Keratinocyte (primary cell): ENCODE data around the gene MYT1.

ENCODE experiments used
- CTCF ChIP-seq, 3 experiments: IDR thresholded peaks in 1 of 3; conservative IDR thresholded peaks in 1 of 3; optimal IDR thresholded peaks in 1 of 3; 2 replicates in 2 of 3; 3 replicates in 1 of 3; pipeline versions ENCODE3 to v1.5.1; 2011; ENCODE audit warnings: low read length in 3 of 3, mild to moderate bottlenecking in 3 of 3, moderate library complexity in 2 of 3, control low read depth in 1 of 3, inconsistent platforms in 1 of 3; ENCODE audit not compliant: insufficient read depth in 2 of 3; ENCODE audit errors: extremely low read depth in 1 of 3
- EZH2 ChIP-seq: IDR thresholded peaks from one replicate; pipeline ENCODE4 v1.6.1; 2012; ENCODE audit warnings: inconsistent platforms, mild to moderate bottlenecking, low read length, moderate library complexity

- no peak for TF ChIP-seq CTCF (optimal IDR thresholded peaks at IDR 0.05 in 1 of 3, IDR thresholded peaks at IDR 0.05 in 1 of 3, conservative IDR thresholded peaks at IDR 0.05 in 1 of 3; ENCODE audit: extremely low read depth in 1 of 3, insufficient read depth in 2 of 3, low read length in 3 of 3)
- no peak for TF ChIP-seq EZH2
Measured at GRCh38 chr20:64188682-64189529, 24.7 kb downstream of the MYT1 start.
